GM21390 (cell line): ENCODE data around the gene MED27.

Experiments
- ATAC-seq: cut with Tn5 transposase; IDR thresholded peaks from one replicate; pipeline ENCODE4 v1.9.1; 2021; ENCODE audit not compliant: unreplicated experiment

MED27 gene, protein sequence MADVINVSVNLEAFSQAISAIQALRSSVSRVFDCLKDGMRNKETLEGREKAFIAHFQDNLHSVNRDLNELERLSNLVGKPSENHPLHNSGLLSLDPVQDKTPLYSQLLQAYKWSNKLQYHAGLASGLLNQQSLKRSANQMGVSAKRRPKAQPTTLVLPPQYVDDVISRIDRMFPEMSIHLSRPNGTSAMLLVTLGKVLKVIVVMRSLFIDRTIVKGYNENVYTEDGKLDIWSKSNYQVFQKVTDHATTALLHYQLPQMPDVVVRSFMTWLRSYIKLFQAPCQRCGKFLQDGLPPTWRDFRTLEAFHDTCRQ

DNA sequence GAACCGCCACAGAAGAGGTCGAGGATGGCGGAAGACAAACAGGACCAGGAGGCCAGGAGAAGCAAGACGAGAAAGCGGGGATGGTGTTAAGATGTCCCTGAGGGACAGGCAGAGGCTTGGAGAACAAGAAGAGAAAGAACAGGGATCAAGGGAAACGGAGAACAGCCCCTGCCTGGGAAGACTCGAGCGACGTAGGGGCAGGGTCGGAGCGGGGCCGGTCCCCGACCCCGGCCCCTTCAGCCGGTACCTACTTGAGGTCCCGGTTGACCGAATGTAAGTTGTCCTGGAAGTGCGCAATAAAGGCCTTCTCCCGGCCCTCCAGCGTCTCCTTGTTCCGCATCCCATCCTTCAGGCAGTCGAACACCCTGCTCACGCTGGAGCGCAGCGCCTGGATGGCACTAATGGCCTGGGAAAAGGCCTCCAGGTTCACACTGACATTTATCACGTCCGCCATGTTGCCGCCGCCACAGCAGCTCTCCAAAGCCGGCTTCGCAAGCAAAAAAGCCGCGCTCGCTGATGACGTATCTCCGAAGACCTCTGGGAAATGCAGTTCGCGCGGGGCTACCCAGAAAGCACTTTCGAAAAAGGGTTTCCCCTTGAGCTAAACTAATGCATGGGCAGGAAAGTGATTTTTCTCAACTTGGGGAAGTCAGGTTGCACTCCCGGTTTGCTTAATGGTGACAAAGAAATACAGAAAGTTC is at the start of gene MED27:
TSS of gene MED27 (minus strand) at position 477 of the 701 bp plus-strand sequence. CDS start at position 454, 23 bp downstream.
- peak; percentile 89 for ATAC-seq

DNA sequence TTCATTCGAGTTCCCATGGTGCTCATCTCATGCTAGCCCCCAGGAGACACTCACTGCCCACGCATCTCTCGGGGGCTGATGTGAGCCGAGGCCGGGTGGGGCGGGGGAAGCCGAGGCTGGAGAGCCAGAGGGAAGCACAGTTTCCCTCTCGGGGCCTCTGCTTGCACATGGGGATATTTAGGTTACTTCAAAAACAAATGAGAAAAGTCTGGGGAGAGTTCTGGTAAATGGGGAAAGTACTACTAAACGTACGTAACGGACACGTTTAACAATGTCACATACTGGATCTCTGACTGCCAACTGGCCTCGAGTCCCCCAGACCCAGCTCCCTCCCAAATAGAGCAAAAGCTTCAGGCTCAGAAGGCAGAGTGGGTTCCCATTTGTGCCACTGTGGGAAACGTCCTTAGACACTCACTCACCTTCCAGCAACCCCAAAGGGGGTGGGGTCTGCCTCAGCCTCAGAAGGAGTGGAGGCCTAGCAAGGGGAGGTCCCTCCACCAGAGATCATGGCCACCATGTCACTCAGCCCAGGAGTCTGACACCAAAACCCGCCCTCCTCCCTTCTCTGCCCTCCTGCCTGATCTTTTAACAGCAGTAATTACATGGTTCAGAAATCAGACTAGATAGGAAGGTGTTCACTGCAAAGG is 48.3 kb upstream of the MED27 start:
- ATAC-seq, result no peak

DNA sequence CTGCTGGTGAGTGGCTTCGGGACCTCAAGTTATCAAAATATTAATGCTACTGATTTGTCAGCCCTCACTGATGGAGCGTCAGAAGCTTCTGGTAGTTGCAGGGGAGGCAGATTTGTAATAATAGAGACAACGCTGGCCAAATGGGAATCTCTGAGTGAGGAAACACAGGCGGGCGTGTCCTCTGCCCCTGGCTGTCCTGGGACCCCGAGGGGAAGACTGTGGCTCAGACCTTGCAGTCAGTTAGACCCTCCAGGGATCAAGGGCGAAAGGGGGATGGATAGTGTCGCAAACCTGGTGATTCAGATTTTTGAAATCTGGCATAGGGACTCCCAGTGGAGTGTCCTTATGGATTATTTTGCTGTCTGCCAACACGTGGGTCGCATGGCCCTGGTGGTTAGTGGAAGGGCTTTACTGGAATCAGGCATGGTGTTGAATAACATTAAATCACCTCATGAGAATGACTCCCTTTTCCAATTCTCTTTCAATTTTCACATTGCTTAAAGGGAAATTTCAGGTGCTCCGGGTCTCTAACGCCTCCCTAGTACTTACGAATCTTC is 47.1 kb upstream of the MED27 start:
- ATAC-seq, result no peak

DNA sequence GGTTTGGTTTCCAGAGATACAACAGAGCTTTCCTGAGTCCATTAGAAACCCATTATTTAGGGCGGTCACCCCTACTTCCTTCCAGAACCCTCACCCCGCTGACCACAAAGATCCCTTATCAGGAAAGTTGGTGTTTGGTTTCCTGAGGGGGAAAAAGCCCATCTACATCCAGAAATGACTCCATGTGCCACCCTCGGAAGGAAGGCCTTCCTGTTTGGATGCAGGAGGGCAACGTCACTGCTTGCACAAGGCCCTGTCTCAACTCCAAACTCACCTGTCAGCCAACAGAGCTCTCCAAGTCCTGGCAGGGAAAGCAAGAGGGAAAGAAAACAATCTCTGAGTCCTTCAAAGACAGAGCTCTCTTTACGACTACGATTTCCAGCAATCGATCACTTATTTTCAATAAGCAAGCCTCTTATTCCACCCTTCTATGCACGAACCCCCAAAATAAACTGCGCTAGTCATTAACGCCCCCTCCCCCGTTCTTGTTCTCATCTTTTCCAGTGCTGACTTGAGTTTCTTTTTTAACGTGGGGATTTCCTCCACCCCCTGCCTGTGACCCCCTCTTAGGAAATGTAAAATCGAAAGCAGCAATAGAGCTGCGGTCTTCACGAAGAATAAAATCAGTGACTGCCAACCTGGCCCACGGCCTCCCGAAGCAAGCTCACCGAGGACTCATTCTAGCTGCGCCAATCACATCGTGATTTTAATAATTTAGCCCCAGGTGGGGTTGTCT is 46.4 kb upstream of the MED27 start:
- no peak for ATAC-seq

DNA sequence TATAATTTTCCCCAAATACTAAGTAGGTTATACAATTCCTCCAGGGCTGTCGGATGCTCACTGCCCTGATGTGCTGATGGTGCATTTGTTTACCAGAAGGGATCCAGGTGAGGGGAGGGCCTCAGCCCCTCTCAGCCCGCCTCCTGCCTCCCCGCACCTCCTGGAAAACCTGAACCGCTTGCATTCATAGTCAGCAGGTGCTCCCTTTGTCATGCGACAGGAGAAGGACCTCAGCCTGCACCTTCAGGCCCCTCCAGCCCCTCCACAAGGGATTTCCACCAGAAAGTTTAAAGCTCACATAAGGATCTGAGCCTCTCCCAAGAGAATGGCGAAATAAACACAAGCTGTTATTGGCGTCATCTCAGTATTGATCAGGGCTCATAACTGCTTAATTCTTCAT is 45.7 kb upstream of the MED27 start:
- ATAC-seq, result no peak

DNA sequence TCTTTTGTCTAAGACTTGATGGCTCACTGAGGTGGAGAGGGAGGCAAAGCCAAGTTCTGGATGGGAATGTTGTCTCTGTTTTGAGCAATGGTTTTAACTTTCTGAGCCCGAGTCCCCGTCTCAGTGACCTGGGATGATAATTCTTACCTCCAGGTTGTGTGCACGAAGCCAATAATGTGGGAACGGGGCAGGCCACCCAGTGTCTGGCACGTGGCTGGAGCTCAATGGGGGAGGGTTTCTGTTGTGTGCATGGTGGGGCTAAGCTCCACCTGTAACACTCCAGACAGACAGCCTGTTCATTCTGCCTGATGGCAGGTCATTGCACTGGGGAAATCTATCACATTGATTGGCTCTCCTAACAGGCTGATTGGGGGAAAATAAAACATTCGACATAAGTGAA is 45.1 kb upstream of the MED27 start:
- ATAC-seq, result no peak

DNA sequence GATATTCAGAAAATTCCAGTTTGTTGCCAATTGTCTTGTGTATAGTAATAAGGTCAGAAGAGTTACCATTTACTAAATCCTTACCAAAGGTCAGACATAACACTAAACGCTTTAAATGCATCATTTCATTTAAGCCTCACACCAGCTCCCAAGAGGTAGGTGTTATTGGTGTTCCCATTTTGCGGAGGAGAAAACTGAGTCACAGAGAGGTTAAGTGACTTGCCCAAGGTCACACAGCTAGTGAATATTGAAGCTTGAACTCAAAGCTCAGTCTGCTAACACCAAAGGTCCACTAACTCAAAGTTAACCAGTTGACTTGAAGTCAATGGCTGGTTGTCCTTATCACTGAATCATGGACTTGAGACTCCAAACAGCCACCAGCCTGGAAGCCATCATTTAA is 41.4 kb upstream of the MED27 start:
- no peak for ATAC-seq

DNA sequence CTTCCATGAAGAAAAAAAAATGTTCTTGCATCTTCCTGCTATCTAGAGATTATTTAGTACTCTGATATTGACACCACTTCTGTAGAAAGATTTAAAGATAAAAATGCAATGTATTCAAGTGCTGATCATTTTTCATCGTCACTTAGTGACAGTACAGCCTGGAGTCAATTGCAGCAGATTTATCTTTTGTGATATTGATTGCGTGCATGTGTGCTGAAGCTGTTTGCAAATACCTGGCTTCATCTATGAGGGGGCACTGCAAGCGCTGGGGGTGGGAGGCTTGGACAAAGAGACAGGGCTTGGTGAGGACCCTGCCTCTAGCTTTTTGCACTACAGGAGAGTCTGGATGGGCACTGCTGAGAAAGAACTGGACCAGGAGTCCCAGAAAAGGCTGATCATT is 38.0 kb upstream of the MED27 start:
- ATAC-seq, result no peak

DNA sequence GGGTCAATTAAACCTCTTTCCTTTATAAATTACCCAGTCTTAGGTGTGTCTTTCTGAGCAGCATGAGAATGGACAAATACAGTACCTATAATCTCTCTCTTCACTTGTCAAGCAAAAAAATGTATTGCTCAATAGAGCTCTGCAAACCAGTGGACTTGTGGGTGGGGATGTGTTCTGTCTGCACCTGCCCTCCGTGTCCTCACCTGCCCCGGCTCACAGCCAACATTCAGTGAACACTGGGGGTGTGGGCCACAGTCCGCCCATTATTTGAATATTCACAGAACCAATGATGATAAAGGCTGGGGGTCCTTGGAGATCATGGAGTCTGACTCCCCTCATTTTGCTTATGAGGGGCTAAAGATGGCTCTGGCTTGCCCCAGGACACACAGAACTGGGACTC is 36.9 kb upstream of the MED27 start:
- no peak for ATAC-seq

DNA sequence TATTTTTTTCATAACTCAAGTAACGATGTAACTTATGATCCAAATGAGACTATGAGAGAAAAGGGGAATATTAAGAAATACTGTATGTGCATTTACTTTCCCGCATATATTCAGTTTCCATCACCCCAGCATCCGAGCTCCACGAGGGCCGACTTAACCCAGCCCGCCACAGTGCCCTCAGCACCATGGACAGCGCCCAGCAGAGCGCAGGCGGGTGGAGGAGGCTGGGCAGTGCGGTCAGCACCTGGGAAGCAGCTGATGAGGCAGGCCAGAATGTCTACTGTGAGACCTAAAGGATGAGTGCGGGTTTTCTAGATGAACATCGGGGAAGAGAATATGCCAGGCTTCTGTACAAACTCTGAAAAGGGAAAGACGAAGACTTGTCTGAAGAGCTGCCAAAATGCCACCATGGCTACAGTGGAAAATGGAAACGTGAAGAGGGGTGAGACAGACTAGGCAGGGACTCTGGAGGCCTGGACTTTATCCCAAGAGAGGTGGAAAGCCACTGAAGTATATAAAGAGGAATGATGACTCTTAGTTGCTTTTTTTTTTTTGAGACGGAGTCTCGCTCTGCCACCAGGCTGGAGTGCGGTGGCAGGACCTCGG is 34.5 kb upstream of the MED27 start:
- no peak for ATAC-seq

DNA sequence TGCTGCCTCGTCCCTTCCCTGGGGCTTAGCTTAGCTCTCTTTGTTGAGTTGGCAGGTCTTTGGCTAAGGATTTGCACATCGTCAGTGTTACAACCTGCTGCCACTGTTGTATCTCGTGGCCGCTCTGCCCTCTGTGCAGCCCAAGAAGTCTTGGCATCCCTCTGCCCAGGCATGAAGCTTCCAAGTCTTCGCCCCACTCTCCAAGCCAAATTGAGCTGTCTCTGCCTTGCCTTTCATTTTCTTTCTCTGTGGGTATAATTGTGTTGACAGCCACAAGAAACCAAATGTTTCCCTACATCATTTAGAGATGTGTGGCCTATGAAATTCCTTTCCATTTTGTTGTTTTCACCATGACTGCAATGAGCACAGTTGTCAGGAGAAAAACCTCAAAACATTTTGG is 29.6 kb upstream of the MED27 start:
- no peak for ATAC-seq

DNA sequence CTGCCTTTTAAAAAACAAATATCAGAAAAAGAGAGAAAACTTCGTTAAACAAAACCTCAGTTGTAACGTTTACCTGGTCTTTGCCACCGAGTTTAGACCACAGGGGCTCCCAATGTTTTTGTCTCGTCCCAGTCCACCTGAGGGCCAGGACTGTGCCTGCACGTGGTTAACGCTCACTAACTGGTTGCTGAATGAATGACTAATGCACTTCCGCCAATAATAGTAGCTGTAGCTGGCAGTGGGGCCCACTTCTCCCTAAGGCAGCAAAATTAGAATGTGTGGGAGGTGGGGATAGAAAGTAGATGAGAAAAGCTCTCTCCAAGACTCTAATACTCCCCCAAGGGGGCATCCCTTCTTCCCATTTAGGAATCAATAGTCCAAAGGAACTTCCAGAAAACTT is 29.1 kb upstream of the MED27 start:
- no peak for ATAC-seq

DNA sequence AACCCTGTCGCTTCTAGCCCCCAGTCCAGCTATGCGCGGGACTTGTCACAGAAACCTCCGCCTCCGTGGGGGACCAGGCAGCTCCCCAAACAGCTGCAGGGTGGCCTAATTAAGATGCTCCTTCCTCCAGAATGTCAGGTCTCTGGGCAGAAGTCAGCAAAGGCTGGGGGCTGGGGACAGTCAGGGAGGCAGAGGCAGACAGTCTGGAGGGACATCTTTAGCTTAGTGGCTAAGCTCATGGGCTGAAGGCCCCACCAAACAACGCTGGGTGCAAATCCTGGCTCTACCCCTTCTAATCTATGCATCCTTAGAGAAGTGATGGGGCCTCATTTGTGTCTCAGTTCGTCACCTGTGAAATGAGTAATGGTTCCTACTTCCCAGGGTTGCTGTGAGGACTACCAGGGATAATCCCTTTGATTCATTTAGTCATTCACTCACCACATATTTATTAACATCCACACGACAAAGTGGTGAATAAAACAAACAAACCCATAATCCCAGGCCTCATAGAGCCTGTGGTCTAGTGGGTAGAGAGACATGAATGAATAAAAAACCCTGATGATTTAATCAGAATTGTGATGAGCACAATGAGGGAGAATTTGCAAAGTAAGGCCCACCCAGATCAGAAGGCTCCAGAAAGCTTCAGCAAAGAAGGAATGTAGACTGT is 20.2 kb upstream of the MED27 start:
- ATAC-seq, result no peak

DNA sequence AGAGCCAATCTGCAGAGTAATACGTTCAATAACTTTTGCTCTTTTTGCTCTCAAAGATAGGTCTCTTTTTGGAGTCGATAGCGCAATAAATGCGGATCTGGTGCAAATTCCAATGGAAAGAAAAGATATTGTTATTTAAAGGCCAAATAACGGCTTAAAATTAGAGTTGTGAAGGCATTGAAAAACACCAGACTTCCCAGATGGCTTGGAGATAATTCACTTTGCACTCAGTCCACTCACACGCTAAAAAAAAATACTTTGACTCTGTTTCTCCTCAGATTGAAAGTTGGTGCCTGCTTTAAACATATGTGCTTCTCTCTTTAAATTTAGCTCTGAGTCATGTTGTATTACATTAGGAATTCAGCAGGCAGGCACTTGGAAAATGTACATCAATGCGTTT is 19.5 kb upstream of the MED27 start:
- ATAC-seq, result no peak

DNA sequence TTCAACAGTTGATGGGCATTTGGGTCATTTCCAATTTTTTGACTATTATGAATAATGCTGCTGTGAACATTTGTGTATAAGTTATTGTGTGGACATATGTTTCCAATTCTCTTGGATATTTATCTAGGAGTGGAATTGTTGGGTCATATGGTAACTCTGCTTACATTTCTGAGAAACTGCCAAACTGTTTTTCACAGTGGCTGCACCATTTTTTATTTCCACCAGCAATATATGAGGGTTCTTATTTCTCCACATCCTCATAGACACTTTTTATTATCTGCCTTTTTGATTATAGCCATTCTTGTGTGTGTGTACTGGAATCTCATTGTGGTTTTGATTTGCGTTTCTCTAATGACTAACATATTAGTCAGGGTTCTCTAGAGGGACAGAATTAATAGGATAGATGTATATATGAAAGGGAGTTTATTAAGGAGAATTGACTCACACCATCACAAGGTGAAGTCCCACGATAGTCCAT is 14.7 kb upstream of the MED27 start:
- ATAC-seq, result no peak

DNA sequence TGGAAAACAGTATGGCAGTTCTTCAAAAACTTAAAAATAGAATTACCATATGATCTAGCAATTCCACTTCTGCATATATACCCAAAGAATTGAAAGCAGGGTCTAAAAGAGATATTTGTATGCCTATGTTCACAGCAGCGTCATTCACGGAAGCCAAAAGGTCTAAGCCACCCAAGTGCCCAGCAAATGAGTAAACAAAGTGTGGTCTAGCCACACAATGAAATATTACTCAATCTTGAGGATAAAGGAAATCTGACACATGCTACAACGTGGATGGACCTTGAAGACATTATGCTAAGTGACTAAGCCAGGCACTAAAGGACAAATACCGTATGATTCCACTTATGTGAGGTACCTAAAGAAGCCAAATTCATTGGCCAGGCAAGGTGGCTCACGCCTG is 11.1 kb upstream of the MED27 start:
- ATAC-seq, result no peak

DNA sequence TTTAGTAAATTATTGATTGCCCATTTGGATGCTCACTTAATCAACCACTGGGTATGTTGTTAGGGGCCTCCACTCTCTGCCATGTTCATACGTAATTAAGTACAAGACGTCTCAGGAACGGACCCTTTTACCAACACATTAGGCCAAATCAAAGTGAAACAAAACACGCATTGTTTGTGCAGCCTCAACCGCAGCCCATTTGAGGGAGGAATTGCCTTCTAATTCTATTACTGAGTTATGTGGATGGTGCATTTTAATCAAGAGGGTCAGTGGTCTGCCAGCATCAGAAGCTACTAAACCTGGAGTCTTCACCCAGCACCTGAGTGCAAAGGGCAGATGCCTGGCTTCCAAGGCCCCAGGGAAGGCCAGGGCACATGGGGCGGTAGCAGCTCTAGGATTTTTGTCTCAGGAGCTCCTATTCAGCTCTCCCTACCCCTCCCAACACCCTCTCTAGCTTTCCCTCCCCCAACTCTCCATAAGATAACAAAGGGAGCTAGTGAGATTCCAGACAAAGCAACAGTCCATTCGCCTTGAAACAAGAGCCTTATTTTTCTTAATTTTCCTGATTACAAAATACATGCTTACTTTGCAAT is 7.9 kb upstream of the MED27 start:
- no peak for ATAC-seq

DNA sequence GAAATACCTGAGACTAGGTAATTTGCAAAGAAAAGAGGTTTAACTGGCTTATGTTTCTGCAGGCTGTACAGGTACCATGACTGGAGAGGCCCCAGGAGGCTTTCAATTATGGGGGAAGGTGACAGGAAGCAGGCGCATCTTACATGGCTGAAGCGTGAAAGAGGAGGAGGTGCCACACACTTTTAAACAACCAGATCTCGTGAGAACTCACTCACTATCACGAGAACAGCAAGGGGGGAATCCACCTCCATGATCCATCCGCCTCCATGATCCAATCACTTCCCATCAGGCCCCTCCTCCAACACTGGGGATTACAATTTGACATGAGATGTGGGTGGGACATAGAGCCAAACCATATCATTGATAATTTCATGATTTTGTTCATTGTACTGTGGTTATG is 2.5 kb upstream of the MED27 start:
- ATAC-seq, result no peak

DNA sequence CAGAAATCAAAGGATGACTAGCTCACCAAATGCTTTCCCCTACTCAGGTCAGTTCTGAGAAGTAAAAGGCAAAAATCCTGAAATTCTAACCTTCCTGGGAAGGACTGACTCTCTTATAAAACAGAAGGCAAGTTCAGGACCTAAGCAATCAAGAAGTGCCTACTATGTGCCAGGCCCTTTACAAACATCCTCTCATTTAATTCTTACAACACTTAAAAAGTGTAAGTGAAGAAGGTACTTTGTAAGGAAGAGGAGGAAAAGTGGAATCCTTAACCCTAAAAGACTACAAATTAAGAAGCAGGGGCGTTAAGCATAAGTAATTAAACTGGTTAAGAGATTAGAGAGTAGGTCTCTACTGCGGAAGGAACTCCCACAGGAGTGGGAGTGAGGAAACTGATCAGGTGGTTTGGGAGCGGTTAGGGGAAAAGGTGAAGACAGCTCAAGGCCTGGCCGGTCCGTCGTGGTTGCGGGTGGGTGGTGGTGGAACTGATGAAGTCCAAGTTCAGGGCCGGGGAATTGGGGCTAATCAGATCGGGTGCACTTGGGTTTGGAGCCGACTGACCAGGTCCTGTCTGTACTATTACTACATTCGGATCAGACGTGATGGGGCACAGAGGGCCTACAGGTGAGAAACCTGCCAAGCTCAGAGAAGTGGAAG is 839 bp downstream of the MED27 start:
- no peak for ATAC-seq
